CD14-positive monocyte (primary cell): ENCODE results near the gene SNX5. TPM values are rescaled to one million over a fixed set of nuclear protein-coding genes. Genes with fewer than 3 reads are reported as not detected.

Source experiments
- DNase-seq, 3 donors: peaks; one replicate each; pipeline ENCODE4 v3.0.0-alpha.2; 2011 to 2022
- H2AFZ ChIP-seq: 2 replicates; pipeline ENCODE4 v1.6.0; 2012; ENCODE audit warnings: mild to moderate bottlenecking, low read depth, low read length, inconsistent platforms; ENCODE audit not compliant: insufficient read depth, poor library complexity, severe bottlenecking
- H3K27ac ChIP-seq, 2 donors: 1 replicate in 1 of 2; 2 replicates in 1 of 2; pipeline ENCODE4 v1.5.1; 2012 to 2013; ENCODE audit warnings: low read length in 2 of 2, control low read depth in 1 of 2, inconsistent platforms in 1 of 2, low read depth in 1 of 2, mild to moderate bottlenecking in 1 of 2
- H3K27me3 ChIP-seq, 2 donors: one replicate each; pipeline versions ENCODE4 v1.6.0 to v1.6.1; 2011 to 2013; ENCODE audit warnings: low read length in 2 of 2; ENCODE audit not compliant: control insufficient read depth in 2 of 2, insufficient read depth in 2 of 2
- H3K36me3 ChIP-seq, 2 donors: replicated peaks in 1 of 2; 1 replicate in 1 of 2; 2 replicates in 1 of 2; pipeline versions ENCODE4 v1.5.1 to v1.6.1; 2012 to 2013; ENCODE audit warnings: low read length in 2 of 2, control low read depth in 1 of 2, inconsistent platforms in 1 of 2, mild to moderate bottlenecking in 1 of 2; ENCODE audit not compliant: insufficient read depth in 2 of 2, control insufficient read depth in 1 of 2
- H3K4me1 ChIP-seq, 2 donors: 1 replicate in 1 of 2; 2 replicates in 1 of 2; pipeline versions ENCODE4 v1.5.1 to v1.6.1; 2012 to 2013; ENCODE audit warnings: low read length in 2 of 2, control low read depth in 1 of 2, inconsistent platforms in 1 of 2, mild to moderate bottlenecking in 1 of 2, moderate library complexity in 1 of 2; ENCODE audit not compliant: insufficient read depth in 2 of 2, control insufficient read depth in 1 of 2
- H3K4me2 ChIP-seq: replicated peaks from 2 replicates; pipeline ENCODE3; 2012; ENCODE audit warnings: low read length, moderate library complexity, mild to moderate bottlenecking; ENCODE audit not compliant: poor library complexity, severe bottlenecking; ENCODE audit errors: extremely low read depth
- H3K4me3 ChIP-seq, 3 experiments: fragments of 200-600 bp in 1 of 3; sonication (generic) in 1 of 3; replicated peaks in 1 of 3; 1 replicate in 2 of 3; 2 replicates in 1 of 3; pipeline ENCODE4 v1.5.1; 2011 to 2013; ENCODE audit warnings: low read length in 3 of 3, mild to moderate bottlenecking in 3 of 3, control low read depth in 2 of 3, low read depth in 2 of 3, inconsistent platforms in 1 of 3, moderate library complexity in 1 of 3
- H3K79me2 ChIP-seq: 2 replicates; pipeline ENCODE4 v1.6.0; 2012; ENCODE audit warnings: mild to moderate bottlenecking, control low read depth, inconsistent platforms, low read length, moderate library complexity; ENCODE audit not compliant: insufficient read depth
- H3K9ac ChIP-seq: 2 replicates; pipeline ENCODE4 v1.6.0; 2017; ENCODE audit warnings: low read length, mild to moderate bottlenecking; ENCODE audit not compliant: insufficient read depth, poor library complexity, severe bottlenecking
- H3K9me3 ChIP-seq, 2 donors: replicated peaks in 1 of 2; 1 replicate in 1 of 2; 2 replicates in 1 of 2; pipeline versions ENCODE4 v1.5.1 to v1.6.1; 2012 to 2013; ENCODE audit warnings: low read length in 2 of 2, control low read depth in 1 of 2; ENCODE audit not compliant: control insufficient read depth in 1 of 2, insufficient read depth in 1 of 2
- H4K20me1 ChIP-seq: 2 replicates; pipeline ENCODE4 v1.6.0; 2012; ENCODE audit warnings: mild to moderate bottlenecking, low read length, control low read depth, moderate library complexity; ENCODE audit not compliant: insufficient read depth
- H3K27ac Mint-ChIP-seq, 7 donors: one replicate each; pipeline ENCODE4 v1.8.0; 2020; ENCODE audit warnings: mild to moderate bottlenecking in 7 of 7, mixed read lengths in 7 of 7, moderate library complexity in 6 of 7, inconsistent platforms in 2 of 7
- H3K27me3 Mint-ChIP-seq, 3 donors: one replicate each; pipeline ENCODE4 v1.8.0; 2021 to 2022; ENCODE audit warnings: low read depth in 3 of 3, mild to moderate bottlenecking in 3 of 3, mixed read lengths in 3 of 3, moderate library complexity in 3 of 3, inconsistent platforms in 1 of 3
- H3K36me3 Mint-ChIP-seq, 2 donors: one replicate each; pipeline ENCODE4 v1.8.0; 2020; ENCODE audit warnings: mixed read lengths in 2 of 2, inconsistent platforms in 1 of 2, mild to moderate bottlenecking in 1 of 2
- H3K4me1 Mint-ChIP-seq: one replicate; pipeline ENCODE4 v1.8.0; 2020; ENCODE audit warnings: mild to moderate bottlenecking, mixed read lengths
- H3K4me3 Mint-ChIP-seq, 2 donors: one replicate each; pipeline ENCODE4 v1.8.0; 2020; ENCODE audit warnings: mild to moderate bottlenecking in 2 of 2, mixed read lengths in 2 of 2, moderate library complexity in 1 of 2
- H3K9me3 Mint-ChIP-seq, 7 donors: one replicate each; pipeline ENCODE4 v1.8.0; 2020 to 2022; ENCODE audit warnings: mixed read lengths in 7 of 7, mild to moderate bottlenecking in 6 of 7, moderate library complexity in 6 of 7, inconsistent platforms in 2 of 7
- WGBS: methylation state at CpG from one replicate; pipeline ENCODE4 v1.1.5; 2013; ENCODE audit warnings: missing lambda C conversion rate; ENCODE audit not compliant: insufficient coverage; 5-methylcytosine and 5-hydroxymethylcytosine counted together
- intact Hi-C, 2 donors: fragments of 100-400 bp; cut with micrococcal nuclease; formaldehyde crosslinking; loops; one replicate each; pipeline versions ENCODE4 v1.15.0 to v1.15.1; 2023
- polyA plus RNA-seq, 3 donors: library from polyadenylated mRNA; depleted of rRNA in 1 of 3; unstranded in 2 of 3; stranded (reverse) in 1 of 3; fragments of 300-500 nt in 2 of 3; fragments of >200 nt in 1 of 3; fragmentation: Illumina TruSeq in 2 of 3; gene quantifications; 1 replicate in 2 of 3; 2 replicates in 1 of 3; pipeline ENCODE4 v1.2.3, GENCODE V29; 2012 to 2021
- TF ChIP-seq, protein P1 (sequence below): fragments of 200-600 bp; IDR thresholded peaks from one replicate; pipeline ENCODE4 v1.8.0; 2022; ENCODE audit warnings: antibody characterized with exemption, mild to moderate bottlenecking

Gene SNX5
- polyA plus RNA-seq, 3 donors: 55.6 to 83.8 (median 66.1) TPM

DNA sequence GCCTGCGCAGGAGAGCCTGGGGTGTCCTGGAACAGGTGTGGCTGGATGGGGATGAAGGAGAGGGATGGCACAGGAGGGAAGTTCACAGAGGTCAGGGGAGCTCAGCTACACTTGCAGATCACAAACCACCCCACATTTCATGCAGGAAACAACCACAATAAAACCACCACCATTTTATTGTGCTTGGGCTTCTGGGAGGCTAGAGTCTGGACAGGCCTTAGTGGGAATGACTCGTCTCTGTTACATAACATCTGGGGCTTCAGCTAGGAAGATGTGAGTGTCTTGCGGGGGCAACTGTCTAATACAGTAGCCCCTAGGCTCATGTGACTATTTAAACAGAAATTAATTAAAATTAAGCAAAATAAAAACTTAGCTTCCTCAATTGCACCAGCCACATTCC lies 33.4 kb downstream of the SNX5 start:
- H3K27ac Mint-ChIP-seq: peak overlapping the region in 1 of 7 donors; percentile 13

DNA sequence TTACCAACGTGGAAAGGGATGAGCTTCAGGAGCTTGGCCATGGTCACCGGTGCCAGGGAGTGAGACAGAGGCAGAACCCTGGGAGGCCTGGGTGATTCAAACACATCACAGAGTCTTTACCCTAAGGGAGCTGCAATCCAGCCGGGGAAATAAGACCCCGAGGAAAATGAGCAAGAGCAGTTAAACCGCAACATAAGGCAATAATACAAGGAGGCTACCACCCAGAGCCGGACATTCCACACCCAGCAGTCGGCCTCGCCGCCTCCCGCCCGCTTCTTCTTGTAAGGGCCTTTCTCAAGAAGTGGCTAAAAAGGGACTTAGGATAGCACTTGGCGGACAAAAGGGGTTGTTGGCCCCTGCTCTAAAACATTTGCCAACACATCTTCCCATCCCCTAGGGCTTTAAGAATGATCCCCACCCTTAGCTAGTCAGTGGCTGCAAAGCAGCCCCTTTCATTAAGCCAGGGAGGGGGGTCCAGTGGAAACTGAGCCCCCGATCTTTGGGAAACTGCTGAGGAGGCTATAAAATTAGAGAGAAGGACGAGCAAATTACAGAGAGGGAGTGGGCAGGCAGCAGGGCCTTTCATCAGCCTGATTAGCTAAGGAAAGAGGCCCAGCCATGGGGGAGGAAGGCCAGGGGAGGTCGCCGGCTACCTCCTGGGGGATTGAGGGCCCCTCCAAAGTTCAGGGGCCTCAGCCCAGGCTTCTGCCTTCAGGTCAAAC lies 34.3 kb downstream of the SNX5 start:
- H3K4me3 Mint-ChIP-seq: no peak overlapping the region
- Histone ChIP-seq H3K27ac (no peak overlapping the region), H4K20me1 (no peaks in the 10 kb centered on the region), H3K36me3 (no peaks in the 10 kb centered on the region), H3K27me3 (no peaks in the 10 kb centered on the region), H3K9me3 (peaks cover 0 to 5% of the 10 kb centered on the region in 2 donors), H2AFZ (no peak overlapping the region), H3K4me3 (no peak overlapping the region), H3K9ac (no peak overlapping the region), H3K4me2 (no peak overlapping the region), H3K79me2 (no peaks in the 10 kb centered on the region), H3K4me1 (peaks cover 2 to 4% of the 10 kb centered on the region in 2 donors)
- no peaks in the 10 kb centered on the region for H3K36me3 Mint-ChIP-seq
- H3K27me3 Mint-ChIP-seq: peaks cover 0 to 2% (median 2%) of the 10 kb centered on the region in 3 donors
- H3K9me3 Mint-ChIP-seq: peaks cover 0 to 4% (median 0%) of the 10 kb centered on the region in 7 donors
- H3K27ac Mint-ChIP-seq: peak overlapping the region in 1 of 7 donors; percentile 49
- intact Hi-C loops: loop anchor here in 1 of 2 donors (10.0 kb wide), 1 partner anchor 430 kb away; no protein-coding TSS in a partner anchor
- 97% methylated on average over 14 of the region's 16 CpGs for WGBS
- no peak for DNase-seq
- TF ChIP-seq, protein P1, sequence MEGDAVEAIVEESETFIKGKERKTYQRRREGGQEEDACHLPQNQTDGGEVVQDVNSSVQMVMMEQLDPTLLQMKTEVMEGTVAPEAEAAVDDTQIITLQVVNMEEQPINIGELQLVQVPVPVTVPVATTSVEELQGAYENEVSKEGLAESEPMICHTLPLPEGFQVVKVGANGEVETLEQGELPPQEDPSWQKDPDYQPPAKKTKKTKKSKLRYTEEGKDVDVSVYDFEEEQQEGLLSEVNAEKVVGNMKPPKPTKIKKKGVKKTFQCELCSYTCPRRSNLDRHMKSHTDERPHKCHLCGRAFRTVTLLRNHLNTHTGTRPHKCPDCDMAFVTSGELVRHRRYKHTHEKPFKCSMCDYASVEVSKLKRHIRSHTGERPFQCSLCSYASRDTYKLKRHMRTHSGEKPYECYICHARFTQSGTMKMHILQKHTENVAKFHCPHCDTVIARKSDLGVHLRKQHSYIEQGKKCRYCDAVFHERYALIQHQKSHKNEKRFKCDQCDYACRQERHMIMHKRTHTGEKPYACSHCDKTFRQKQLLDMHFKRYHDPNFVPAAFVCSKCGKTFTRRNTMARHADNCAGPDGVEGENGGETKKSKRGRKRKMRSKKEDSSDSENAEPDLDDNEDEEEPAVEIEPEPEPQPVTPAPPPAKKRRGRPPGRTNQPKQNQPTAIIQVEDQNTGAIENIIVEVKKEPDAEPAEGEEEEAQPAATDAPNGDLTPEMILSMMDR: no peak
- H3K4me1 Mint-ChIP-seq: peaks cover 4% of the 10 kb centered on the region

More for the DNA sequence above, 33.4 kb downstream of the SNX5 start:
- Histone ChIP-seq H3K9me3 (peaks cover 0 to 5% of the 10 kb centered on the region in 2 donors), H3K36me3 (peaks cover 0 to 3% of the 10 kb centered on the region in 2 donors), H3K27ac (no peak overlapping the region), H3K9ac (no peak overlapping the region), H2AFZ (no peak overlapping the region), H3K4me2 (no peak overlapping the region), H3K4me1 (peaks cover 6 to 7% of the 10 kb centered on the region in 2 donors), H3K4me3 (no peak overlapping the region), H3K27me3 (no peaks in the 10 kb centered on the region), H3K79me2 (no peaks in the 10 kb centered on the region), H4K20me1 (peaks cover 7% of the 10 kb centered on the region)
- no CpG with 5 or more reads among the region's 3 CpGs for WGBS
- H3K27me3 Mint-ChIP-seq: peaks cover 0 to 2% (median 2%) of the 10 kb centered on the region in 3 donors
- peaks cover 0 to 4% (median 0%) of the 10 kb centered on the region in 7 donors for H3K9me3 Mint-ChIP-seq
- no peaks in the 10 kb centered on the region for H3K36me3 Mint-ChIP-seq
- DNase-seq: no peak
- TF ChIP-seq, protein P1: no peak
- H3K4me1 Mint-ChIP-seq: peaks cover 12% of the 10 kb centered on the region
- intact Hi-C loops: loop anchor here in 1 of 2 donors (10.0 kb wide), 1 partner anchor 430 kb away; no protein-coding TSS in a partner anchor
- H3K4me3 Mint-ChIP-seq: no peak overlapping the region
